WTC11 (cell line): Measurements from ENCODE around the gene C2orf76. TPM values are rescaled to one million over a fixed set of nuclear protein-coding genes. Genes with fewer than 3 reads are reported as not detected.

Experiments used
- ATAC-seq: fragments of 200-7000 bp; cut with Tn5 transposase; 2 replicates; pipeline ENCODE4 v1.10.0; 2021; ENCODE audit warnings: mild to moderate bottlenecking, moderate library complexity
- CTCF ChIA-PET: fragments of 300-600 bp; sonication (Branson Sonifier 250); formaldehyde crosslinking; loops from one replicate; lab custom pipeline; 2021; ENCODE audit warnings: antibody characterized with exemption; lab: Charles Lee
- POLR2A ChIA-PET: fragments of 350-600 bp; sonication (Branson Sonifier 250); formaldehyde crosslinking; loops from one replicate; lab custom pipeline; 2021; ENCODE audit warnings: antibody characterized with exemption; lab: Charles Lee
- DNase-seq: peaks from one replicate; pipeline ENCODE4 v3.0.0; 2021; ENCODE audit warnings: low spot score
- H3K27ac Mint-ChIP-seq: 2 replicates; pipeline ENCODE4 v1.8.0; 2021; ENCODE audit warnings: mixed read lengths
- H3K27me3 Mint-ChIP-seq: 2 replicates; pipeline ENCODE4 v1.8.0; 2021; ENCODE audit warnings: low read depth, mild to moderate bottlenecking, moderate library complexity, mixed read lengths
- H3K36me3 Mint-ChIP-seq: 2 replicates; pipeline ENCODE4 v1.8.0; 2021; ENCODE audit warnings: mixed read lengths
- H3K4me1 Mint-ChIP-seq: 2 replicates; pipeline ENCODE4 v1.8.0; 2022; ENCODE audit warnings: mixed read lengths
- H3K4me3 Mint-ChIP-seq: 2 replicates; pipeline ENCODE4 v1.8.0; 2021; ENCODE audit warnings: mild to moderate bottlenecking, moderate library complexity, mixed read lengths
- H3K9me3 Mint-ChIP-seq: 2 replicates; pipeline ENCODE4 v1.8.0; 2021; ENCODE audit warnings: mixed read lengths
- CBFB ChIP-seq: sonication (generic); formaldehyde crosslinking; IDR thresholded peaks from 2 replicates; pipeline ENCODE4 v1.8.1; 2022; ENCODE audit warnings: mild to moderate bottlenecking, low read depth, missing genetic modification reagents
- EMX1 ChIP-seq: fragments of 250-450 bp; sonication (Bioruptor Pico); IDR thresholded peaks from 2 replicates; pipeline ENCODE4 v1.8.0; 2021; ENCODE audit warnings: mild to moderate bottlenecking
- HMGA2 ChIP-seq: fragments of 250-450 bp; sonication (Bioruptor Pico); IDR thresholded peaks from 2 replicates; pipeline ENCODE4 v1.4.0; 2021; ENCODE audit warnings: mild to moderate bottlenecking, moderate library complexity
- IRF2 ChIP-seq: sonication (generic); formaldehyde crosslinking; IDR thresholded peaks from 2 replicates; pipeline ENCODE4 v1.8.0; 2022; ENCODE audit warnings: low read depth, missing genetic modification reagents, borderline replicate concordance
- JAZF1 ChIP-seq: fragments of 250-450 bp; sonication (Bioruptor Pico); IDR thresholded peaks from 2 replicates; pipeline ENCODE4 v1.9.0; 2021; ENCODE audit warnings: moderate library complexity, mild to moderate bottlenecking, inconsistent platforms
- NR3C1 ChIP-seq: sonication (generic); formaldehyde crosslinking; conservative IDR thresholded peaks from 2 replicates; pipeline ENCODE4 v1.8.1; 2023; ENCODE audit warnings: low read depth, mild to moderate bottlenecking, missing genetic modification reagents
- SMAD4 ChIP-seq: sonication (generic); formaldehyde crosslinking; IDR thresholded peaks from 2 replicates; pipeline ENCODE4 v1.8.0; 2022; ENCODE audit warnings: mild to moderate bottlenecking, missing genetic modification reagents
- SOX15 ChIP-seq: fragments of 250-450 bp; sonication (Bioruptor Pico); IDR thresholded peaks from 2 replicates; pipeline ENCODE4 v1.9.0; 2021; ENCODE audit warnings: mild to moderate bottlenecking
- TEAD4 ChIP-seq: sonication (generic); formaldehyde crosslinking; IDR thresholded peaks from 2 replicates; pipeline ENCODE4 v1.8.0; 2022; ENCODE audit warnings: mild to moderate bottlenecking, missing genetic modification reagents
- ZNF121 ChIP-seq: sonication (generic); formaldehyde crosslinking; IDR thresholded peaks from 2 replicates; pipeline ENCODE4 v1.8.0; 2023; ENCODE audit warnings: missing genetic modification reagents
- ZNF138 ChIP-seq: sonication (generic); formaldehyde crosslinking; conservative IDR thresholded peaks from 2 replicates; pipeline ENCODE4 v1.8.1; 2022; ENCODE audit warnings: mild to moderate bottlenecking, moderate library complexity, missing genetic modification reagents
- ZNF232 ChIP-seq: sonication (generic); formaldehyde crosslinking; IDR thresholded peaks from 2 replicates; pipeline ENCODE4 v1.8.0; 2022; ENCODE audit warnings: mild to moderate bottlenecking, missing genetic modification reagents
- ZNF263 ChIP-seq: sonication (generic); formaldehyde crosslinking; IDR thresholded peaks from 2 replicates; pipeline ENCODE4 v1.8.1; 2022; ENCODE audit warnings: low read depth, mild to moderate bottlenecking, moderate library complexity, missing genetic modification reagents
- ZNF317 ChIP-seq: sonication (generic); formaldehyde crosslinking; IDR thresholded peaks from 2 replicates; pipeline ENCODE4 v1.8.1; 2023; ENCODE audit warnings: low read depth, mild to moderate bottlenecking, moderate library complexity, missing genetic modification reagents, borderline replicate concordance
- ZNF416 ChIP-seq: fragments of 250-450 bp; sonication (Bioruptor Pico); IDR thresholded peaks from 2 replicates; pipeline ENCODE4 v1.9.0; 2021; ENCODE audit warnings: mild to moderate bottlenecking, inconsistent platforms
- total RNA-seq: library from RNA; stranded (reverse); gene quantifications from 3 replicates; pipeline ENCODE4 v1.2.3, GENCODE V29; 2021
- TF ChIP-seq, protein P1 (sequence below): fragments of 250-450 bp; sonication (Bioruptor Pico); IDR thresholded peaks from 2 replicates; pipeline ENCODE4 v1.8.0; 2021; ENCODE audit warnings: mild to moderate bottlenecking
- TF ChIP-seq, protein P2 (sequence below): sonication (generic); formaldehyde crosslinking; conservative IDR thresholded peaks from 2 replicates; pipeline ENCODE4 v1.8.1; 2022; ENCODE audit warnings: mild to moderate bottlenecking, missing genetic modification reagents
- TF ChIP-seq, protein P3 (sequence below): sonication (generic); formaldehyde crosslinking; IDR thresholded peaks from 2 replicates; pipeline ENCODE4 v1.8.1; 2023; ENCODE audit warnings: mild to moderate bottlenecking, missing genetic modification reagents, moderate library complexity
- TF ChIP-seq, protein P4 (sequence below): fragments of 250-450 bp; sonication (Bioruptor Pico); conservative IDR thresholded peaks from 2 replicates; pipeline ENCODE4 v1.9.0; 2021; ENCODE audit warnings: mild to moderate bottlenecking
- TF ChIP-seq, protein P5 (sequence below): fragments of 250-450 bp; sonication (Bioruptor Pico); IDR thresholded peaks from 2 replicates; pipeline ENCODE4 v1.9.0; 2021; ENCODE audit warnings: moderate library complexity, mild to moderate bottlenecking, inconsistent platforms, borderline replicate concordance
- TF ChIP-seq, protein P6 (sequence below): sonication (generic); formaldehyde crosslinking; IDR thresholded peaks from 2 replicates; pipeline ENCODE4 v1.8.0; 2023; ENCODE audit warnings: missing genetic modification reagents, mild to moderate bottlenecking, borderline replicate concordance

The C2orf76 gene
- total RNA-seq, 1 experiment from 2014 or later: 4.4 TPM

DNA sequence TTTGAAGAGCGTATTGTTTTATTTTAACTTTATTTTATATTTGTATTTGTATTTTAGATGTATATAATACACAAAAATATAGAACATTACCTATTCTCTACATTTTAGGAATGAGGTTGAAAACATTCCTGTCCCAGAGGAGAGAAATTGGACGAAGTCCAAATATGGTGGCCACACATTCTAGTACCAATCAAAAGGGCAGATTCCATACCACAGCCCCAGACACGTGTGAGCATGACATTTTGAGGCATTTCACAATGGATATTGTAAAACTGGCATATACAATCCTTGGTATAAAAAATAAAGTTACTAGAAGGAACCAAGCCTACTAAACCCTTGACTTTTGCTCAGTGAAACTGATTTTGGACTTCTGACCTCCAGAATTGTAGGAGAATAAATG is 50.6 kb downstream of the C2orf76 start:
- Mint-ChIP-seq H3K4me1 (peaks cover 12% of the 10 kb centered on the region), H3K27ac (no peak overlapping the region), H3K27me3 (no peaks in the 10 kb centered on the region)
- CTCF ChIA-PET: no interaction called here
- TF ChIP-seq CBFB (CRISPR knock-in tag): no peak
- TF ChIP-seq, protein P1, sequence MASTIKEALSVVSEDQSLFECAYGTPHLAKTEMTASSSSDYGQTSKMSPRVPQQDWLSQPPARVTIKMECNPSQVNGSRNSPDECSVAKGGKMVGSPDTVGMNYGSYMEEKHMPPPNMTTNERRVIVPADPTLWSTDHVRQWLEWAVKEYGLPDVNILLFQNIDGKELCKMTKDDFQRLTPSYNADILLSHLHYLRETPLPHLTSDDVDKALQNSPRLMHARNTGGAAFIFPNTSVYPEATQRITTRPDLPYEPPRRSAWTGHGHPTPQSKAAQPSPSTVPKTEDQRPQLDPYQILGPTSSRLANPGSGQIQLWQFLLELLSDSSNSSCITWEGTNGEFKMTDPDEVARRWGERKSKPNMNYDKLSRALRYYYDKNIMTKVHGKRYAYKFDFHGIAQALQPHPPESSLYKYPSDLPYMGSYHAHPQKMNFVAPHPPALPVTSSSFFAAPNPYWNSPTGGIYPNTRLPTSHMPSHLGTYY (CRISPR knock-in tag): no peak
- TF ChIP-seq, protein P2, sequence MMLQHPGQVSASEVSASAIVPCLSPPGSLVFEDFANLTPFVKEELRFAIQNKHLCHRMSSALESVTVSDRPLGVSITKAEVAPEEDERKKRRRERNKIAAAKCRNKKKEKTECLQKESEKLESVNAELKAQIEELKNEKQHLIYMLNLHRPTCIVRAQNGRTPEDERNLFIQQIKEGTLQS: no peak
- TF ChIP-seq, protein P3, sequence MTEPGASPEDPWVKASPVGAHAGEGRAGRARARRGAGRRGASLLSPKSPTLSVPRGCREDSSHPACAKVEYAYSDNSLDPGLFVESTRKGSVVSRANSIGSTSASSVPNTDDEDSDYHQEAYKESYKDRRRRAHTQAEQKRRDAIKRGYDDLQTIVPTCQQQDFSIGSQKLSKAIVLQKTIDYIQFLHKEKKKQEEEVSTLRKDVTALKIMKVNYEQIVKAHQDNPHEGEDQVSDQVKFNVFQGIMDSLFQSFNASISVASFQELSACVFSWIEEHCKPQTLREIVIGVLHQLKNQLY (CRISPR knock-in tag): no peak
- TF ChIP-seq, all 79 proteins: peak for 0
- POLR2A ChIA-PET: no interaction called here
- ATAC-seq (no peak), DNase-seq (no peak)
- Mint-ChIP-seq H3K9me3 (no peaks in the 10 kb centered on the region), H3K36me3 (no peaks in the 10 kb centered on the region), H3K4me3 (no peak overlapping the region)

DNA sequence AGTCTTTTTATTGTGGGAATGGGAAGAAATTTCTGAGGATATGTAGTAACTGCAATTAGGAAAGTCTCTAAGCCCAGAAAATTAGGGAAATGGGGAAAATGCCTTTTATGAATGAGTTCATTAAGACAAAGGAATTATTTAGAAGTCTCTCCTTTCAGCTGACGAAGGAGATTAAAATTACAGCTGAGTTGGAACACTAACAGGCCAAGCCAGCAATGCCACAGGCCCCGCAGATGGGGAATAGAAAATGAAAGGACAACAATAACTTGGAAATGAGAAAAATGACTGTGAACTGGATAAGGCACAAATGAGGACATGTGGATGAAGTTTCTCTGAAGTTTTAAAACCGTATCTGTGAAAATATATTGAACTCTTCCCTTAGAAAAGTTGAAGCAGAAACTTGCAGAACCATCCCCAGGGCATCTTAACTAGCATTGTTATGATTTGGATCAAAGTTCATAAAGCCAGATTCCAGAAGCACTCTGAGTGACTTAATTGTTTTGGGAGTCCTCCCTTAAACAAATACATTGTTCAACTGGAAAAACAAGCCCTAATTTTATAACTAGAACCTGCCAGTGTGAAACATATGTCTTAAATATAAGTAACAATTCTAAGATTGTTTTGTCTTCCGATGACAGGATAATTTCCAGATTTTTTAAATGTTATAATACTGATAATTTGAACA is 51.3 kb downstream of the C2orf76 start:
- CTCF ChIA-PET: no interaction called here
- POLR2A ChIA-PET: no interaction called here
- H3K4me1 Mint-ChIP-seq: peaks cover 15% of the 10 kb centered on the region
- no peak for DNase-seq
- ATAC-seq: no peak
- TF ChIP-seq ZNF263 (CRISPR knock-in tag) (no peak), SOX15 (CRISPR knock-in tag) (no peak), ZNF416 (CRISPR knock-in tag) (no peak)
- TF ChIP-seq, protein P4, sequence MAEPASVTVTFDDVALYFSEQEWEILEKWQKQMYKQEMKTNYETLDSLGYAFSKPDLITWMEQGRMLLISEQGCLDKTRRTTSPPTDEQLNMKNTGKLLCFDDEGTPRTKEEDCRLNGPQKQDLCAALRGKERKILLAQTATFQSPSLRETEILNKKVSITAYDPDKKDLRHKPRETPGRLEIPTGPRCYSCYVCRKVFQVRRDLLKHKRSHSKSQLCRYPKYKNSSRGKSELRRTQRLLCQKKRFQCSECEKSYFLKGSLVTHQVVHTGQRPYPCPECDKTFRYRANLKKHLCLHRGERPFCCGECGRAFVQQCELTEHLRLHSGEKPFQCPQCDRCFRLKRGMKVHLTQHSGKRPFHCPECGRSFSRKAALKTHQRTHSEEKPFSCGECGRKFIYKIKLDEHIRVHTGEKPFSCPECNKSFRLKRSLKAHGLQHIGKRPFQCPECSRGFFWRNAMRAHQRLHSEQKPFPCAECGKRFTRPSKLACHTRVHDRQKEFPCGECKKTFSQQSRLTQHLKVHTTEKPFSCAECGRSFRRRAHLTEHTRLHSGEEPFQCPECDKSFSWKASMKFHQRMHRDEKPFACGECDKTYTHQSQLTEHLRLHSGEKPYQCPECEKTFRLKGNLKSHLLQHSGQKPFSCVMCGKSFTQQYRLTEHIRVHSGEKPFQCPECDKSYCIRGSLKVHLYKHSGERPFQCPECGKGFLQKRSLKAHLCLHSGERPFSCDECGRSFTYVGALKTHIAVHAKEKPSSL (CRISPR knock-in tag): no peak
- no peaks in the 10 kb centered on the region for H3K27me3 Mint-ChIP-seq
- H3K36me3 Mint-ChIP-seq: no peaks in the 10 kb centered on the region
- H3K27ac Mint-ChIP-seq: no peak overlapping the region
- H3K9me3 Mint-ChIP-seq: no peaks in the 10 kb centered on the region
- no peak overlapping the region for H3K4me3 Mint-ChIP-seq

DNA sequence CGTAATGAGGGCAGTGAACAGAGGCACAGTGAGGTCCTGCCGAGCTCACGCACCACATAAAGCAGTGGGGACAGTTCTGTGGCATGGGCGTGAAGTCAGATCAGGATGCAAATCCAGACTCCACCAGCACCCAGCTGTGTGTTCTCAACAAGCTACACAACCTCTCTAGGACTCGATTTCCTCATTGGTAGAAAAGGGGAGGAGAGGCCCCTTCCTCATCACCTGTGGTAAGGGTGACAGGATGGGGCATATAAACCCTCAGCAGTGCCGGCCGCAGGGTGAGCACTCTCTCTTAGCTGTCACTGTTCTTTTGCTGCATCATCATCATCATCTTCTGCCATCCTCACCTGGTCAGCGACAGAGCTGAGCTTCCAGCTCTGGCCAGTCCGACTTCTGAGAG is 54.8 kb downstream of the C2orf76 start:
- Mint-ChIP-seq H3K4me3 (no peak overlapping the region), H3K36me3 (no peaks in the 10 kb centered on the region), H3K27me3 (no peaks in the 10 kb centered on the region), H3K4me1 (peaks cover 21% of the 10 kb centered on the region), H3K9me3 (no peaks in the 10 kb centered on the region), H3K27ac (no peak overlapping the region)
- ChIA-PET POLR2A (no interaction called here), CTCF (interaction anchor here (0.8 to 2.1 kb wide), 11 partner anchors 12 to 242 kb away, joined by 3 to 11 read pairs (median 4); no protein-coding TSS in a partner anchor)
- DNase-seq (no peak), ATAC-seq (peak; percentile 34)
- TF ChIP-seq ZNF416 (CRISPR knock-in tag) (no peak), SMAD4 (CRISPR knock-in tag) (no peak), TEAD4 (CRISPR knock-in tag) (no peak), JAZF1 (no peak), ZNF232 (no peak), ZNF121 (CRISPR knock-in tag) (no peak), ZNF138 (CRISPR knock-in tag) (no peak), ZNF317 (no peak), NR3C1 (CRISPR knock-in tag) (no peak), IRF2 (CRISPR knock-in tag) (no peak), EMX1 (CRISPR knock-in tag) (no peak), HMGA2 (CRISPR knock-in tag) (no peak)
- TF ChIP-seq, protein P3 (CRISPR knock-in tag): no peak
- TF ChIP-seq, protein P5, sequence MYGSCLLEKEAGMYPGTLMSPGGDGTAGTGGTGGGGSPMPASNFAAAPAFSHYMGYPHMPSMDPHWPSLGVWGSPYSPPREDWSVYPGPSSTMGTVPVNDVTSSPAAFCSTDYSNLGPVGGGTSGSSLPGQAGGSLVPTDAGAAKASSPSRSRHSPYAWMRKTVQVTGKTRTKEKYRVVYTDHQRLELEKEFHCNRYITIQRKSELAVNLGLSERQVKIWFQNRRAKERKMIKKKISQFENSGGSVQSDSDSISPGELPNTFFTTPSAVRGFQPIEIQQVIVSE (CRISPR knock-in tag): no peak
- TF ChIP-seq, protein P6, sequence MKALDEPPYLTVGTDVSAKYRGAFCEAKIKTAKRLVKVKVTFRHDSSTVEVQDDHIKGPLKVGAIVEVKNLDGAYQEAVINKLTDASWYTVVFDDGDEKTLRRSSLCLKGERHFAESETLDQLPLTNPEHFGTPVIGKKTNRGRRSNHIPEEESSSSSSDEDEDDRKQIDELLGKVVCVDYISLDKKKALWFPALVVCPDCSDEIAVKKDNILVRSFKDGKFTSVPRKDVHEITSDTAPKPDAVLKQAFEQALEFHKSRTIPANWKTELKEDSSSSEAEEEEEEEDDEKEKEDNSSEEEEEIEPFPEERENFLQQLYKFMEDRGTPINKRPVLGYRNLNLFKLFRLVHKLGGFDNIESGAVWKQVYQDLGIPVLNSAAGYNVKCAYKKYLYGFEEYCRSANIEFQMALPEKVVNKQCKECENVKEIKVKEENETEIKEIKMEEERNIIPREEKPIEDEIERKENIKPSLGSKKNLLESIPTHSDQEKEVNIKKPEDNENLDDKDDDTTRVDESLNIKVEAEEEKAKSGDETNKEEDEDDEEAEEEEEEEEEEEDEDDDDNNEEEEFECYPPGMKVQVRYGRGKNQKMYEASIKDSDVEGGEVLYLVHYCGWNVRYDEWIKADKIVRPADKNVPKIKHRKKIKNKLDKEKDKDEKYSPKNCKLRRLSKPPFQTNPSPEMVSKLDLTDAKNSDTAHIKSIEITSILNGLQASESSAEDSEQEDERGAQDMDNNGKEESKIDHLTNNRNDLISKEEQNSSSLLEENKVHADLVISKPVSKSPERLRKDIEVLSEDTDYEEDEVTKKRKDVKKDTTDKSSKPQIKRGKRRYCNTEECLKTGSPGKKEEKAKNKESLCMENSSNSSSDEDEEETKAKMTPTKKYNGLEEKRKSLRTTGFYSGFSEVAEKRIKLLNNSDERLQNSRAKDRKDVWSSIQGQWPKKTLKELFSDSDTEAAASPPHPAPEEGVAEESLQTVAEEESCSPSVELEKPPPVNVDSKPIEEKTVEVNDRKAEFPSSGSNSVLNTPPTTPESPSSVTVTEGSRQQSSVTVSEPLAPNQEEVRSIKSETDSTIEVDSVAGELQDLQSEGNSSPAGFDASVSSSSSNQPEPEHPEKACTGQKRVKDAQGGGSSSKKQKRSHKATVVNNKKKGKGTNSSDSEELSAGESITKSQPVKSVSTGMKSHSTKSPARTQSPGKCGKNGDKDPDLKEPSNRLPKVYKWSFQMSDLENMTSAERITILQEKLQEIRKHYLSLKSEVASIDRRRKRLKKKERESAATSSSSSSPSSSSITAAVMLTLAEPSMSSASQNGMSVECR: no peak
